Tracheal epithelial cell (primary cell): ENCODE results near the gene MARK2. TPM values are rescaled to one million over a fixed set of nuclear protein-coding genes. Genes with fewer than 3 reads are reported as not detected.

Experiments
- total RNA-seq: library from RNA; depleted of rRNA; stranded (reverse); fragments of >200 nt; gene quantifications from 2 replicates; pipeline ENCODE4 v1.2.1, GENCODE V29; 2014

MARK2 gene
- total RNA-seq: 16.4 and 23.4 TPM in 2 replicates

GRCh38 chr11:63838678-63839507 lies at the start of gene MARK2:
Gene MARK2, plus strand, starts transcription at chr11:63839110. Its CDS starts 397 bp downstream, at chr11:63839507.

GRCh38 chr11:63813035-63813562 lies 25.8 kb upstream of the MARK2 start, which contains the start of gene SPINDOC:
Gene SPINDOC, plus strand, starts transcription at chr11:63813456. Its CDS starts 231 bp downstream, at chr11:63813687.

GRCh38 chr11:63916837-63917691 lies 78.2 kb downstream of the MARK2 start, which contains the start of gene RCOR2:
Gene RCOR2, minus strand, starts transcription at chr11:63917164. Its CDS starts 708 bp downstream, at chr11:63916456.

GRCh38 chr11:63938479-63939396 lies 99.8 kb downstream of the MARK2 start, which contains the start of gene NAA40:
Gene NAA40, plus strand, starts transcription at chr11:63939002. Its CDS starts 95 bp downstream, at chr11:63939097.

Other genes with a start within 250 kb of the MARK2 start
- 1.9 and 15.9 TPM in 2 replicates for gene PLAAT3, start 224.7 kb upstream of the MARK2 start, total RNA-seq
- 70.8 and 79.3 TPM in 2 replicates for gene ATL3, start 167.7 kb upstream of the MARK2 start, total RNA-seq
- 36.4 and 51.2 TPM in 2 replicates for gene RTN3, start 157.6 kb upstream of the MARK2 start, total RNA-seq
- gene ZFTA, start 70.3 kb upstream of the MARK2 start, total RNA-seq: 4.5 and 5.5 TPM in 2 replicates
- 6.0 and 6.5 TPM in 2 replicates for gene SPINDOC, start 25.7 kb upstream of the MARK2 start, total RNA-seq
- 1.9 and 4.0 TPM in 2 replicates for gene RCOR2, start 78.1 kb downstream of the MARK2 start, total RNA-seq
- 2.7 and 3.8 TPM in 2 replicates for gene NAA40, start 99.9 kb downstream of the MARK2 start, total RNA-seq
- gene COX8A, start 135.5 kb downstream of the MARK2 start, total RNA-seq: 346 and 465 TPM in 2 replicates
- gene OTUB1, start 147.3 kb downstream of the MARK2 start, total RNA-seq: 54.1 and 59.0 TPM in 2 replicates
- not detected in 2 replicates for gene FLRT1, start 196.8 kb downstream of the MARK2 start, total RNA-seq